ENCODE data around the gene SNRNP27. TPM values are rescaled to one million over a fixed set of nuclear protein-coding genes. Genes with fewer than 3 reads are reported as not detected.
A peak's percentile ranks its signal among the peaks of the same experiment; 100 is the strongest.

The SNRNP27 gene
- total RNA-seq, 5 donors from 2014 or later (not counting 1 experiment from before 2014, with no cell fraction given) = 38.3 to 51.1 (median 42.0) TPM

DNA sequence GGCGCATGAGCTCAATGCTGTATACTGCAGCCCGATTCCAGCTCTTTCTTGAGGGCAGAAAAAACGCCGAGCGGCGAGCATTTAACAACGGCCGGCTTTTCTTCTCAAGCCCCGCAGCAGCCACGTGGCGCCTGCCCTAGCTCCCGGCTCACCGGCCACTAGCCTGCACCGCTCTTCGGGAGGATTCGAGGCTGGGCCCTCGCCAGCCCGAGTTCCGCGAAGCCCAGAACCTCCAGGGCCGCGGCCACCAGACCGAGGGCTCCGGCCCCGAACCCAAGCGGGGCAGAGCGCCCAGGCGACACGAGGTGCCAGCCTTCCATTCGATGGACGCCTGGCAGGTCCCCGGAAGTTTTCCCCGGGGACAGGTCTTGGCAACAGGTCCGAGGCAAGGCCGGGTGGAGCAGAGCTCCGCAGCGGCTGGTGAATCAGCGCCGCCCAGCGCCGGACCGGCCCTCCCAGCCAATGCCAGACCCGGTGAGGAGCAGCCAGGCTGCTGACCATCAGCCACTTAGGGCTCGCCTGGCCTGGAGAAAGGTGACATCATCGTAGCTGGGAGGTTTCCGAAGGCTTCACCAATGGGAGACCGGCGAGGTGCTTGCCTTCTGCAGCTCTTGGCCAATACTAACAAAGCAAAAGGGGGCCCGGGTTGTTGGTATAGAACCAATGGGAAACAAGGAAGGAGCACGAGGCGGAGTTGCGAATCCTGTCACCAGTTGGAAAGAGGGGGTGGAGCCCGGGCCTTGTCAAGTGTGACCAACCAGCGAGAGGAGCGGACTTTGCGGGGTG lies 20.6 kb downstream of the SNRNP27 start:
- no peaks in the 10 kb centered on the region for H3K9me3 ChIP-seq
- POLR2A ChIA-PET = interaction anchor here (0.5 to 3.8 kb wide), 30 partner anchors 9 to 390 kb away, joined by 3 to 29 read pairs (median 6); partner anchors contain the start of genes C2orf42 (in 1 of the 2), SNRNP27 (in 1 of the 2) and SNRPG (in 1 of the 2)
- H3K4me3 ChIP-seq (ENCODE audit: control insufficient read depth in 1 of 2, extremely low read depth in 1 of 2, low read length in 1 of 2) = peak overlapping the region; percentile 92 to 94
- peak overlapping the region; percentile 78 for H3K27ac Mint-ChIP-seq
- H3K27me3 ChIP-seq (replicated peaks in 1 of 2; ENCODE audit: control insufficient read depth in 2 of 2, extremely low read depth in 1 of 2, insufficient read depth in 2 of 2, low read length in 1 of 2) = no peaks in the 10 kb centered on the region
- ATAC-seq (replicated peaks in 1 of 4) (peak; percentile 90 to 95 (median 92)), DNase-seq (peak in 23 of 35 experiments; percentile 7 to 100 (median 99))
- H3K36me3 ChIP-seq (ENCODE audit: control insufficient read depth in 2 of 2, extremely low read depth in 1 of 2, insufficient read depth in 1 of 2, low read length in 1 of 2) = peaks cover 0 to 25% of the 10 kb centered on the region in 2 donors
- no peaks in the 10 kb centered on the region for H3K9me3 Mint-ChIP-seq
- H3K36me3 Mint-ChIP-seq = peaks cover 22% of the 10 kb centered on the region
- peaks cover 12 to 15% of the 10 kb centered on the region in 2 experiments for H3K4me1 ChIP-seq (ENCODE audit: control insufficient read depth in 1 of 2, extremely low read depth in 1 of 2, insufficient read depth in 2 of 2, low read length in 2 of 2)
- H3K27me3 Mint-ChIP-seq = no peaks in the 10 kb centered on the region
- peak overlapping the region; percentile 98 for H3K27ac ChIP-seq (ENCODE audit: low read length)
- peaks cover 30 to 36% (median 36%) of the 10 kb centered on the region in 3 donors for H3K4me1 Mint-ChIP-seq
- under 1% methylated on average over 54 of the region's 56 CpGs for WGBS (ENCODE audit: insufficient coverage)
- CTCF ChIA-PET = interaction anchor here (0.6 to 5.6 kb wide), 34 partner anchors 9 to 477 kb away, joined by 3 to 35 read pairs (median 4); partner anchors contain the start of genes C2orf42 (in 1 of the 2), FAM136A (in 1 of the 2), NFU1 (in 1 of the 2) and PCBP1 (in 1 of the 2)
- H3K4me3 Mint-ChIP-seq = peak overlapping the region; percentile 80 to 86 (median 81)

GRCh38 chr2:69914950-69915945 lies 21.5 kb downstream of the SNRNP27 start, which contains the start of gene MXD1:
TSS of gene MXD1 (plus strand) at chr2:69915109. CDS start at chr2:69915331, 222 bp downstream.
- Histone ChIP-seq H3K9me3 (no peaks in the 10 kb centered on the region), H3K27me3 (replicated peaks in 1 of 2; ENCODE audit: control insufficient read depth in 2 of 2, extremely low read depth in 1 of 2, insufficient read depth in 2 of 2, low read length in 1 of 2) (no peaks in the 10 kb centered on the region), H3K4me1 (ENCODE audit: control insufficient read depth in 1 of 2, extremely low read depth in 1 of 2, insufficient read depth in 2 of 2, low read length in 2 of 2) (peaks cover 12 to 15% of the 10 kb centered on the region in 2 experiments), H3K36me3 (ENCODE audit: control insufficient read depth in 2 of 2, extremely low read depth in 1 of 2, insufficient read depth in 1 of 2, low read length in 1 of 2) (peaks cover 0 to 26% of the 10 kb centered on the region in 2 donors), H3K27ac (ENCODE audit: low read length) (peak within 1 kb of the TSS; percentile 98), H3K4me3 (ENCODE audit: control insufficient read depth in 1 of 2, extremely low read depth in 1 of 2, low read length in 1 of 2) (peak within 1 kb of the TSS; percentile 92 to 94)
- H3K27me3 Mint-ChIP-seq = no peaks in the 10 kb centered on the region
- no peaks in the 10 kb centered on the region for H3K9me3 Mint-ChIP-seq
- H3K4me3 Mint-ChIP-seq = peak within 1 kb of the TSS; percentile 80 to 86 (median 81)
- POLR2A ChIA-PET = interaction anchor here (0.6 to 3.8 kb wide), 24 partner anchors 8 to 757 kb away, joined by 3 to 29 read pairs (median 6); partner anchors contain the start of genes C2orf42 (in 1 of the 2), PCBP1 (in 1 of the 2), SNRNP27 (in 1 of the 2) and SNRPG (in 1 of the 2)
- CTCF ChIA-PET = interaction anchor here (0.6 to 5.6 kb wide), 23 partner anchors 8 to 478 kb away, joined by 3 to 35 read pairs (median 5); partner anchors contain the start of genes C2orf42 (in 1 of the 2), FAM136A (in 1 of the 2), NFU1 (in 1 of the 2) and PCYOX1 (in 1 of the 2)
- peak within 1 kb of the TSS; percentile 78 for H3K27ac Mint-ChIP-seq
- peaks cover 22% of the 10 kb centered on the region for H3K36me3 Mint-ChIP-seq
- DNase-seq (peak in 25 of 35 experiments; percentile 8 to 100 (median 100)), ATAC-seq (replicated peaks in 1 of 4) (no peak)
- under 1% methylated on average over 80 of the region's 81 CpGs for WGBS (ENCODE audit: insufficient coverage)
- peaks cover 30 to 36% (median 36%) of the 10 kb centered on the region in 3 donors for H3K4me1 Mint-ChIP-seq

DNA sequence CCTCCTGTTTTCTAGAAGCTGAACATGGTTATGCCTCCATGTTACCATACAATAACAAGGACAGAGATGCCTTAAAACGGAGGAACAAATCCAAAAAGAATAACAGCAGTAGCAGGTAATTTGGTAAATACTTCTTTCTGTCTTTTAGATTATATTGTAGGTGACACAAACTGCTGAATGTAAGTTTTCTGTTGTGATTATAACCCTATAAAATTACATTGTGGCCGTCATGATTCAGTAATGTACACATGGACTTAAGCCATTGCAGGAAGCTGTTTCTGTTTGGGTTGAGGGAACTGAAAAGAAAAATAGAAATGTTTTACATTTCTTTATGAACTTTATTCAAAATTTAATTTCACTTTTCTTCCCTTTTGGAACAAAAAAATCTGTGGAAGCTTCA lies 22.4 kb downstream of the SNRNP27 start:
- ChIA-PET POLR2A (interaction anchor here (0.6 to 1.5 kb wide), 3 partner anchors 150 to 756 kb away, joined by 3 to 5 read pairs (median 4); partner anchors contain the start of gene PCBP1 (in 1 of the 2)), CTCF (interaction anchor here (0.6 to 5.6 kb wide), 5 partner anchors 103 to 227 kb away, joined by 3 to 34 read pairs (median 4); no protein-coding TSS in a partner anchor)
- ATAC-seq (replicated peaks in 1 of 4) (no peak), DNase-seq (no peak)
- Histone ChIP-seq H3K9me3 (no peaks in the 10 kb centered on the region), H3K27ac (ENCODE audit: low read length) (no peak overlapping the region), H3K4me1 (ENCODE audit: control insufficient read depth in 1 of 2, extremely low read depth in 1 of 2, insufficient read depth in 2 of 2, low read length in 2 of 2) (peaks cover 12 to 15% of the 10 kb centered on the region in 2 experiments), H3K36me3 (ENCODE audit: control insufficient read depth in 2 of 2, extremely low read depth in 1 of 2, insufficient read depth in 1 of 2, low read length in 1 of 2) (peaks cover 0 to 23% of the 10 kb centered on the region in 2 donors), H3K4me3 (ENCODE audit: control insufficient read depth in 1 of 2, extremely low read depth in 1 of 2, low read length in 1 of 2) (peak overlapping the region; percentile 61 to 94), H3K27me3 (replicated peaks in 1 of 2; ENCODE audit: control insufficient read depth in 2 of 2, extremely low read depth in 1 of 2, insufficient read depth in 2 of 2, low read length in 1 of 2) (no peaks in the 10 kb centered on the region)
- peaks cover 30 to 39% (median 37%) of the 10 kb centered on the region in 3 donors for H3K4me1 Mint-ChIP-seq
- H3K27ac Mint-ChIP-seq = peak overlapping the region in 1 of 2 donors; percentile 77
- no peaks in the 10 kb centered on the region for H3K27me3 Mint-ChIP-seq
- H3K36me3 Mint-ChIP-seq = peaks cover 25% of the 10 kb centered on the region
- no peaks in the 10 kb centered on the region for H3K9me3 Mint-ChIP-seq
- peak overlapping the region; percentile 76 to 81 (median 77) for H3K4me3 Mint-ChIP-seq
- WGBS (ENCODE audit: insufficient coverage) = no CpG with 5 or more reads among the region's 2 CpGs

DNA sequence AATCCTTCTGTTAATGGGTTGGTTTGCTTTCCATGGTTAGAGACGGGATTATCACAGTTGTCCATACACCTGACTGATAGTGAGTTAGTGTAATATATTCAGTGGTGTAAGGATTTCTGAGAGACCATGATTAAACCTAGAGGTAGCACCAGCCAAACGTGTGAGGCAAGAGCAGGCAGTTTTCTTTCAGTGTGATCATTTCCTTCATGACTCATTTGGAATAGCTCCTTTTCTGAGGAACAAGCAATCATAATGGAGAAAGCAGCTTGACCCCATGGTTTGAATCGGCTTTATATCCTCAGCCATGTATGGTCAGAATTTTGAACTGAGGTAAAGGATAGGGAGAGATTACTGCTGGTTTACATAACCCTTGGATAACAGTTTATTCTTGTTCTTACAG lies 24.1 kb downstream of the SNRNP27 start:
- DNase-seq (no peak), ATAC-seq (replicated peaks in 1 of 4) (no peak)
- Histone ChIP-seq H3K9me3 (no peaks in the 10 kb centered on the region), H3K4me3 (ENCODE audit: control insufficient read depth in 1 of 2, extremely low read depth in 1 of 2, low read length in 1 of 2) (no peak overlapping the region), H3K27ac (ENCODE audit: low read length) (no peak overlapping the region), H3K36me3 (ENCODE audit: control insufficient read depth in 2 of 2, extremely low read depth in 1 of 2, insufficient read depth in 1 of 2, low read length in 1 of 2) (peaks cover 0 to 28% of the 10 kb centered on the region in 2 donors), H3K27me3 (replicated peaks in 1 of 2; ENCODE audit: control insufficient read depth in 2 of 2, extremely low read depth in 1 of 2, insufficient read depth in 2 of 2, low read length in 1 of 2) (no peaks in the 10 kb centered on the region), H3K4me1 (ENCODE audit: control insufficient read depth in 1 of 2, extremely low read depth in 1 of 2, insufficient read depth in 2 of 2, low read length in 2 of 2) (peaks cover 12 to 15% of the 10 kb centered on the region in 2 experiments)
- Mint-ChIP-seq H3K27me3 (no peaks in the 10 kb centered on the region), H3K27ac (no peak overlapping the region), H3K4me1 (peaks cover 27 to 35% (median 34%) of the 10 kb centered on the region in 3 donors), H3K36me3 (peaks cover 34% of the 10 kb centered on the region), H3K9me3 (no peaks in the 10 kb centered on the region), H3K4me3 (no peak overlapping the region)
- POLR2A ChIA-PET = no interaction called here
- CTCF ChIA-PET = no interaction called here
- 75% methylated on average over 2 of the region's 3 CpGs for WGBS (ENCODE audit: insufficient coverage)

DNA sequence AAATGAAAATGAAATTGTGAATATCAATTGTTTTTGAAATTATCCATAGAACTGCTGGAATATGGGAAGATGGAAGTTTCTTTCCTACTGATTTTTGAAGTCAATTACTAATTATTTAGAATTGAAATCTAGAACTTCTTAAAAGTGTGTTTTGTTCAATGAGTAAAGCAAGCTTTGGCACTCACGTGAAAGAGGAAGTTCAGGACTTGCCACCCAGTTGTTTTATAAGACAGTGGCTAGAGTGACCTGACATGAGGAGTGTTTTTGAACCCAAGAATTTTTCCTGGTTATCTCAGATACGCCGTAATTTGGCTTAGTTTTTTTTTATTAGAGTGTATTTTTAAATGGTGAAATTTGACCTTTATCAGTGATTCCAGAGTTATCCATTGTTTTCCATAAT lies 24.6 kb downstream of the SNRNP27 start:
- no peaks in the 10 kb centered on the region for H3K9me3 Mint-ChIP-seq
- no peaks in the 10 kb centered on the region for H3K27me3 Mint-ChIP-seq
- 0% methylated on average over 1 of the region's 3 CpGs for WGBS (ENCODE audit: insufficient coverage)
- Histone ChIP-seq H3K4me1 (ENCODE audit: control insufficient read depth in 1 of 2, extremely low read depth in 1 of 2, insufficient read depth in 2 of 2, low read length in 2 of 2) (peaks cover 15% of the 10 kb centered on the region in 2 experiments), H3K27ac (ENCODE audit: low read length) (no peak overlapping the region), H3K4me3 (ENCODE audit: control insufficient read depth in 1 of 2, extremely low read depth in 1 of 2, low read length in 1 of 2) (no peak overlapping the region), H3K9me3 (no peaks in the 10 kb centered on the region), H3K27me3 (replicated peaks in 1 of 2; ENCODE audit: control insufficient read depth in 2 of 2, extremely low read depth in 1 of 2, insufficient read depth in 2 of 2, low read length in 1 of 2) (no peaks in the 10 kb centered on the region), H3K36me3 (ENCODE audit: control insufficient read depth in 2 of 2, extremely low read depth in 1 of 2, insufficient read depth in 1 of 2, low read length in 1 of 2) (peaks cover 0 to 28% of the 10 kb centered on the region in 2 donors)
- peaks cover 39% of the 10 kb centered on the region for H3K36me3 Mint-ChIP-seq
- ChIA-PET POLR2A (interaction anchor here in 1 of 2 donors (0.7 kb wide), 1 partner anchor 123 kb away, joined by 3 read pairs; no protein-coding TSS in a partner anchor), CTCF (no interaction called here)
- H3K4me1 Mint-ChIP-seq = peaks cover 33 to 39% (median 36%) of the 10 kb centered on the region in 3 donors
- DNase-seq (no peak), ATAC-seq (replicated peaks in 1 of 4) (no peak)
- H3K4me3 Mint-ChIP-seq = no peak overlapping the region
- no peak overlapping the region for H3K27ac Mint-ChIP-seq

Measured in T-cell (primary cell).